Activated effector memory CD4-positive, alpha-beta T cell treated with Interleukin-2 at 50 U/mL for 16 hours (primary cell): ENCODE measurements around the gene PPARD.
A peak's percentile ranks its signal among the peaks of the same experiment; 100 is the strongest.

Experiments
- DNase-seq: peaks from one replicate; pipeline ENCODE4 v3.0.0-alpha.2; 2020

Gene PPARD

GRCh38 chr6:35445691-35446090 lies 103.3 kb downstream of the PPARD start:
- DNase-seq = no peak

DNA sequence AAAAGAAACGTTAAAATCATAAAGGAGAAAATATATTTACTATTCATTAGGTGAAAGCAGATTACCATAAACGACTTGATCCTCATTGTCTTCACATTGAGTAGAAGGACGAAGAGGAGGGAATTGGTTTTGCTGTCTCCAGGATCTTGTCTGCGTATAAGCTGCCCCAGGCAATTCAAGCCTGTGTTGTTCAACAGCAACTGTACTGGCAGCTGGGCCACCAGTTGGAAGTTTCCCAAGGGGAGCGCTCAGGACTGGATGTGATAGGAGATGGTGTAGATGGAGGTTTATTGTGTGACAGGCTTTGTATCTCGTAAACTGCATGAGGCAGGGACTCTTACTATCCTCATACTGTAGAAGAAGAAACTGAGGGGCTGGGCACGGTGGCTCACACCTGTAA lies 105.8 kb downstream of the PPARD start:
- DNase-seq = no peak

DNA sequence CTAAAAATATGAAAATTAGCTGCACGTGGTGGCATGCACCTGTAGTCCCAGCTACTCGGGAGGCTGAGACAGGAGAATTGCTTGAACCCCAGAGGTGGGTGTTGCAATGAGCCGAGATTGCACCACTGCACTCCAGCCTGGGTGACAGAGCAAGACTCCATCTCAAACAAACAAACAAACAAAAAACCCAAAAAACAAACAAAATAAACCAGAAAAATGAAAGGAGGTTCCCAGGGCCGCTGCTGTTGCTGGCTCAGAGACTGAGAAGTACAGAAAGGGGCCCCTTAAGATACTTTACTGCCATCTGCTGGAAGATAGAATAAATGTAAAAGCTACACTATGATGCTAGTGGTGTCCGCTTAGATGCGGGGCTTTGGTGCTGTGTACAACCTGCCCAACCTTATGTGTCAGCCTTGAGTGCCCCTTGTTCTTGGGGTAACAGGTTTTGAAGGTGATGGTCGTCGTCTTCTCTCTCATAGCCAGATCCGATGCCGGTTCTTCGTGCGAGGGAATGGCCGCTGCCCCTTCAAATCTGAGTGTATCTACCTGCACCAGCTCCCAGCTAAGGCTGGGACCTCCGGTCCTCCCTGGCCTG lies 107.0 kb downstream of the PPARD start:
- no peak for DNase-seq

- no peak for DNase-seq
Measured at GRCh38 chr6:35451354-35452182, 109.2 kb downstream of the PPARD start.

DNA sequence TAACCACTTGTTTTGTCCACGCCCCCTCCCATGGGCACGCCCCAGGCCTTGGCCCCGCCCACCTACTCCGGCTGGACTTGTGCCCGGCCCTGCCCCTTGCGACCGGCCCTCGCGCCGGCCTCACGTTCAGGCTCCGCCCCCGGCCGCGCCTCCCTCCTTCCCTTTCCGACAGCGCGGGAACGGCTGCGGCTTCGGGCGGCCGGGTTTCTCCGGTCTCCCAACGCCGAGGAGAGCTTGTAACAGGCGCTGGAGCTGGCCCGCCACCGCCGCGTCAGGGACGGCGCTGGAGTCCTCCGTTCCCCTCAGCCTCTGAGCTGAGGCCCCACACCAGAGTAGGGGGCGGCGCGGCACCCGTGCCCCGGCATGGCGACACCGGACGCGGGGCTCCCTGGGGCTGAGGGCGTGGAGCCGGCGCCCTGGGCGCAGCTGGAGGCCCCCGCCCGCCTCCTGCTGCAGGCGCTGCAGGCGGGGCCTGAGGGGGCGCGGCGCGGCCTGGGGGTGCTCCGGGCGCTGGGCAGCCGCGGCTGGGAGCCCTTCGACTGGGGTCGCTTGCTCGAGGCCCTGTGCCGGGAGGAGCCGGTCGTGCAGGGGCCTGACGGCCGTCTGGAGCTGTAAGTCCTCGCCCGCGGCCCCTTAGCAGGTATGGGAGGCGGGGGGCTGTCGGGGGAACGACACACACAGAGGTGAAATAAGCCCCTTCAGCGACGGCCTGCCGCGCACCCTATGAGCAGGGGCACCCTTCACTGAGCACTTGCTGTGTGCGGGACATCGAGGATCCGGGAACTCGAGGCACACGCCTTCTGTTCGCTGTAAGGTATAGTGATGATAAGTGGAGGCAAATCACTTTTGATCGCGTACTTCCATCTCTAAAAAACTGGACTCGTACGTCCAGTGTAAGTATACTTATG lies 110.1 kb downstream of the PPARD start, which contains the start of gene FANCE:
Gene FANCE (plus strand): TSS at position 156 of the 908 bp plus-strand sequence. CDS start 208 bp downstream, at position 364.
- peak; percentile 85 for DNase-seq

DNA sequence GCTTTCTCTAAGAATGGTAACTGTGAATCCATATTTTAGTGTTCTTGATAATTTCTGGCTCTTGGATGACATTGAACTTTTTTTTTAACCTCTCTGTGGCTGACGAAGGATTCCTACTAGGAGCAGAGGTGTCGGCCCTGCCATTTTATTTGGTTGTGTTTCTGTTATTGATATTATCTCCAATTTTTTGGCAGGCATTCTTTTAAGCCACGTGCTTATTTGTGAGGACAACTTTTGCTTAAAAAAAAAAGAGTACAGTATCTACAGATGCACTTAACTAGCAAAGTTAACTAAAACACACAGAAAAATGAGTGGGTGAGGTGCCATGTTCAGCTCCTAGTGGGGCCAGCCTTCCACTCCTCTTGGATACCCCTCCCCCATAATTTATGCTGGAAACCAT lies 110.9 kb downstream of the PPARD start:
- DNase-seq = no peak

DNA sequence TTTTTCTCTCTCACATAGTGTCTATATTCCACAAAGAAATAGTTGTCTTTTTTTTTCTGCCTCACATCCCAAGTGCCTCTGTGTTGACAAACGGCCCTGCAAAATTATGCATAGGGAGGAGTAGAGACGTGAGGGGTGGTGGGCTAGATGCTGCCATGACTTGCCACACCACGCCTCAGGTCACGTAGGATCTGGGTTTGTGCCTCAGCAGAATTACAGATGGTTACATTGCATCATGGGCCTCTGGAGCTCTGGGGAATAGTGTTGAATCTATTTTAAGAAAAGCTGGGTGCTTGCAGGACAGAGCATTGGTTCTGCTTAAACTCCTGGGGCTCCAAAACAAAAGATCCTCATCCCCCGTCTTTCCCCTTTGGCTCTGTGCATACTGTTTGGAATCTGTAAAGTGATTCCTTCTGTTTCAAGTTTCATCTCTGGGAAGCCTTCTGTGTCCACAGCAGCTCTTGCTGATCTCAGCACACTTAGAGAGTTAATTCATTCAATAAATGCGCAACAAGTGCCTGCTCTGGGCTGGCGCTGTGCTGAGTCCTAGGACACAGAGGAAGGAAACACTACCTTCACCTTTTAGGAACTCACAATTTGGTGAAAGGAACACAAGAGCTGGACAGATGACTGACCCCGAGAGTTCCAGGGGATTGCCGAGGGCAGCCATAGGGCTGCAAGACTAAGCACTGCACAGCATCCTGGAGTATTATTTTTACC lies 112.2 kb downstream of the PPARD start:
- DNase-seq = no peak

GRCh38 chr6:35457907-35458306 lies 115.5 kb downstream of the PPARD start:
- DNase-seq = no peak

- DNase-seq = no peak
Measured at GRCh38 chr6:35461270-35461669, 118.9 kb downstream of the PPARD start.

DNA sequence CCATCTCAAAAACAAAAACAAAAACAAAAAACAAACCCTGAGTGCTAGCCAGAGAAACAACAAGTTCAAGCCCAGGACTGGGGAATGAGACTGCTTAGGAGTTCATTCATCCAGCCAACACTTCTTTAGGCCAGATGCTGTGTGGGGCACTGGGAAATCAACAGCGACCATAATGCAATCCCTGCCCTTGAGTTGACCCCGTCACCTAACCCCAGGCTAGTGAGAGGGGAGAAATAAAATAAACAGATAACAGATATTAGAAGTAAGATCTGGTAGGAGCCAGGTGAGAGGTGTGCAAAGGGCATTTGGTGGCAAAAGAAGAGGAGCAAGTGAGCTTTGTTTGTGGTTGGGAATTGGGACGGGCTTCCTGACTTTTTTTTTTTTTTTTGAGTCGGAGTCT lies 120.9 kb downstream of the PPARD start:
- no peak for DNase-seq

- no peak for DNase-seq
Measured at GRCh38 chr6:35465646-35466045, 123.3 kb downstream of the PPARD start.

DNA sequence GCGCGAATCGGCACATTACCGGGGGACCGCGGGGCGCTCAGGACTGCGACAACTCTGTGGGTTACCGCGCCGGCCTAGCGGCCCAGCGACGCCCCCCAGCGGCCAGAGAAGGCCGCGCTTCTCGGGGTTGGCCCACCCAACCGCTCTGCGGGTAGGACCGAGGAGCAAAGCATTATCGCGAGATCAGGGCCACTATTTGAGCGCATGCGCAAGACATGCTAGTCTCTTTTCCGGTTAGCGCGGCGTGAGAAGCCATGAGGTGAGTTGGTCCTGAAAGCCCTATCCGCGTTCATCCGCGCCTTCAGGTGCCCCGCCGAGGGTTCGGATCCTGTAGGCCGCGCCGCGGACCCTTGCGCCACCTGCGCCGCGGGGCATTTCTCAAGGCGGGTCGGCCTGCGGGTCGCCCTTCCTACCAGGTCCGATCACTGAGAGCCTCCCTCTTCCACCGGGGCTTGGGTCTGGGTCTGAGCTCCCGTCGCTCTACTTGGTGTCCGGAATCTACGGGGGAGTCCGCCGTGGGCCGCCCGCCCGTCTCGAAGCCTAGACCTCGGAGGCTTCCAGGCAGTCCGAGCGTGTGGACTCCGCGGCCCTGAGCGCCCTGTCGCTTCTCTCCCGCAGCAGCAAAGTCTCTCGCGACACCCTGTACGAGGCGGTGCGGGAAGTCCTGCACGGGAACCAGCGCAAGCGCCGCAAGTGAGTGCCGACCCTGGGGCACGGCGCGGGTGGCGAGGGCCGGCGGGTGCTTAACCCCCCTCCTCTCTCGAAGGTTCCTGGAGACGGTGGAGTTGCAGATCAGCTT lies 126.0 kb downstream of the PPARD start, which contains the start of gene RPL10A:
Gene RPL10A (plus strand): TSS at position 221 of the 799 bp plus-strand sequence. CDS start 34 bp downstream, at position 255.
- DNase-seq = peak; percentile 94

GRCh38 chr6:35468980-35469750 lies 126.8 kb downstream of the PPARD start:
- no peak for DNase-seq

DNA sequence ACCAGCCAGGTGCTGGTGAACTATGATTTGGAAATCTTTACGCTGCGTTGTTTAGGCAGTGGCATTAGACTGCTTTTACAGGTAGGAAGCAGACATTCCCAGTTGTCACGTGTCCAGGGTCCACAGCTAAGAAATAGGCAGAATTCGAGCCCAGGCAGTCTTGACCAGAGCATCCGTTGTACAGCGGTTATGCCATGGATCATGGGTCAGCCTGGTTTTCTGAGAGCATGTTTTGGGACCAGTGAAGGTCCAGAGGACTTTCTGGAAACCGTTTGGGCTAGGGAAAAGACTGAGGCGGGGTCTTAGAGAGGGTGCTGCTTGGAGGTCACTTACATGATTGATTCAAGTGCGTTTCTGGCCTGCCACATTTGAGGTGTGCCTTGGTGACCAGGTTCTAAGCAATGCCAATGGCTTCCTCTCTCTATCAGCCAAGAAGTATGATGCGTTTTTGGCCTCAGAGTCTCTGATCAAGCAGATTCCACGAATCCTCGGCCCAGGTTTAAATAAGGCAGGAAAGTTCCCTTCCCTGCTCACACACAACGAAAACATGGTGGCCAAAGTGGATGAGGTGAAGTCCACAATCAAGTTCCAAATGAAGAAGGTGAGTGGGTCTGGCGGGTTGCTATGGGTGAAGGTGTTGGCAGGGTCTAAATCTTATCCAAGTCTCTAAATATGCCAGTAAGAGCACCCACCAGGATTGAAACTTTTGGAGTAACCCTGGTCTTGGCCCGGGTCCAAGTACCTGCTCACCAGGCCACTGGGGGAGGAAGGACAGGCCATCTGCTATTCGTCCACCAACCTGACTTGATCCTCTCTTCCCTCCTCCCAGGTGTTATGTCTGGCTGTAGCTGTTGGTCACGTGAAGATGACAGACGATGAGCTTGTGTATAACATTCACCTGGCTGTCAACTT lies 127.6 kb downstream of the PPARD start:
- no peak for DNase-seq

DNA sequence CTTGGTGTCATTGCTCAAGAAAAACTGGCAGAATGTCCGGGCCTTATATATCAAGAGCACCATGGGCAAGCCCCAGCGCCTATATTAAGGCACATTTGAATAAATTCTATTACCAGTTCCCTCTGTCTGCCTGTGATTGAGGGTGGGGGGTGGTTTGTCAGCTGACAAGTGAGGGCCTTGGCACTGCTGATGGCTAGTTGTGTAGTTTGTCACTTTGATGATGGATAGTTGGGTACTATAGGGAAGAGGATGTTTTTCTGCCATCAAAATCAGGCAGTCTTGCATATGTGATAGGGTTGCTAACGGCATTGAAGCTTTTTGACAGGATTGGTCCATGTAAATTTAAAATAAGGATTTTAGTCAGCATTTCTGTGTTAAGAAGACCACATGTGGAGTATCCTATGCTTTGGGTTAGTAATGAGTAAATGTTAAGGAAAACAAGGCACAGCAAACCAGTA lies 128.3 kb downstream of the PPARD start:
- no peak for DNase-seq

DNA sequence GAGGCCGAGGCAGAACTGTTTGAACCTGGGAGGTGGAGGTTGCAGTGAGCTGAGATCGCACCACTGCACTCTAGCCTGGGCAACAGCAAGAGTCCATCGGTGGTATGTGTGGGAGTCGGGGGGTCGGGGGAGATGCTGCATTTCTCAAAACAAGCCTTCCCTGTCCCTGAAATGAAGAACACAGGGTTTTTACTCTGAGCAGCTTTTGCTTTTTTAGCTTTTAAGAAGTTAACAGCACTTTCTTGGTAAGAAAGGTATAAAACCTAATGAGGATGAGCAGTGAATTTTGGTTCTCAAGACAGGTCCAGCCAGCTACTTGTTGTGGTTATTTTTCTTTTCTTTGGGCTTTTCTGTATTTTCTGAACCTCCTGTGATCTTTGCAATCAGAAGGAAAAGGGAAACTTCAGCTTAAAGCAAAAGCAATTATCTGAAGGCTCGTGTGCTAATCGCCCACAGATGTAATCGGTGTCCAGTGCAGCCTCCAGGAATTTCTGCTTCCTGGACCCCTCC lies 129.5 kb downstream of the PPARD start:
- DNase-seq = no peak

DNA sequence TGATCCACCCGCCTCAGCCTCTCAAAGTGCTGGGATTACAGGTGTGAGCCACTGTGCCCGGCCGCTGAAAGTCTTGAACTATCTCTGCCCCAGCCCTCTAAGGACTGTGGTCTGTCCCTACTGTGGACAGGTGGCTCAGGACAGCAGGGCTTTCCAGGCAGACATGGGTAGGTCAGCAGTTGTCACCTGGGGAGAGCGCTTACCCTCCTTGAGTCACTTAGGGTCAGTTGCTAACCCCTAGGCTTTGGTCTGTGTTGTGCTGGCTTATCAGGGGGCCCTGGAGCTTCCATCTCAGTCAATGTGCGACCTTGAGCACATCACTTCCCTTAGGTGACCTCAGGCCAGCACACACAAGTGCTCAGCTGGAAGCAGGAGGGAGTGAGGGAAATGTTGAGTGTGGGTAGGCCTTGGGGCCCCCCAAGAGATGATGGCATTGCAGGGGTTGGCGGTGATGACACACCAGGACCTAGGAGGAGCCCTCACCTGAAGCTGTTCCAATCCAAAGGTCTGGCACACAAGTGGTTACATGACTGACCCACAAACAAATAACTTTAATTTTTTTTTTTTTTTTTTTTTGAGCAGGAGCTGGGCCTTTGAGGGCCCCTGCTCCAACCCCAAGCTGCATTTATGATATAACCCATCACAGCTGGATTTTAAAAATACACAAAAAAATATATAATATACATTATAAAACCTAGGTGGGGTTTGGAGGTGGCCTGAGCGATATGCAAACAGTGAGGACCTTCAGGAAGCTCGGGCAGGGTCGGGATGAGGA lies 130.9 kb downstream of the PPARD start:
- no peak for DNase-seq

GRCh38 chr6:35473850-35474130 lies 131.4 kb downstream of the PPARD start:
- no peak for DNase-seq
